ENCODE measurements around the gene PLEKHG2.
A peak's percentile ranks its signal among the peaks of the same experiment; 100 is the strongest.

PLEKHG2 gene

GRCh38 chr19:39398297-39398864, 14.1 kb upstream of the PLEKHG2 start:
- Histone ChIP-seq H2AFZ (ENCODE audit: low read depth) (no peak overlapping the region), H3K27ac (peak overlapping the region; percentile 47; the same call in 1 of the 2 replicates), H3K79me2 (ENCODE audit: insufficient read depth, low read depth) (peaks cover 4% of the 10 kb centered on the region; the same call in 1 of the 2 replicates), H3K4me1 (ENCODE audit: low read depth, poor library complexity, severe bottlenecking) (peaks cover 62% of the 10 kb centered on the region), H4K20me1 (ENCODE audit: insufficient read depth) (no peaks in the 10 kb centered on the region), H3K36me3 (ENCODE audit: insufficient read depth) (0 out of 2 replicates have a peak, but pooled peaks cover 3% of the 10 kb centered on the region), H3K4me2 (peak overlapping the region; percentile 66; the same call in 1 of the 2 replicates), H3K4me3 (IDR thresholded peaks at IDR 0.05; ENCODE audit: insufficient read depth, low read depth, low read length) (no peak overlapping the region), H3K27me3 (ENCODE audit: insufficient read depth, low read depth) (no peaks in the 10 kb centered on the region), H3K9ac (no peak overlapping the region; the same call in 1 of the 2 replicates)
- TF ChIP-seq, protein P1, sequence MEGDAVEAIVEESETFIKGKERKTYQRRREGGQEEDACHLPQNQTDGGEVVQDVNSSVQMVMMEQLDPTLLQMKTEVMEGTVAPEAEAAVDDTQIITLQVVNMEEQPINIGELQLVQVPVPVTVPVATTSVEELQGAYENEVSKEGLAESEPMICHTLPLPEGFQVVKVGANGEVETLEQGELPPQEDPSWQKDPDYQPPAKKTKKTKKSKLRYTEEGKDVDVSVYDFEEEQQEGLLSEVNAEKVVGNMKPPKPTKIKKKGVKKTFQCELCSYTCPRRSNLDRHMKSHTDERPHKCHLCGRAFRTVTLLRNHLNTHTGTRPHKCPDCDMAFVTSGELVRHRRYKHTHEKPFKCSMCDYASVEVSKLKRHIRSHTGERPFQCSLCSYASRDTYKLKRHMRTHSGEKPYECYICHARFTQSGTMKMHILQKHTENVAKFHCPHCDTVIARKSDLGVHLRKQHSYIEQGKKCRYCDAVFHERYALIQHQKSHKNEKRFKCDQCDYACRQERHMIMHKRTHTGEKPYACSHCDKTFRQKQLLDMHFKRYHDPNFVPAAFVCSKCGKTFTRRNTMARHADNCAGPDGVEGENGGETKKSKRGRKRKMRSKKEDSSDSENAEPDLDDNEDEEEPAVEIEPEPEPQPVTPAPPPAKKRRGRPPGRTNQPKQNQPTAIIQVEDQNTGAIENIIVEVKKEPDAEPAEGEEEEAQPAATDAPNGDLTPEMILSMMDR (conservative IDR thresholded peaks at IDR 0.05; ENCODE audit: low read depth, low read length) = no peak

DNA sequence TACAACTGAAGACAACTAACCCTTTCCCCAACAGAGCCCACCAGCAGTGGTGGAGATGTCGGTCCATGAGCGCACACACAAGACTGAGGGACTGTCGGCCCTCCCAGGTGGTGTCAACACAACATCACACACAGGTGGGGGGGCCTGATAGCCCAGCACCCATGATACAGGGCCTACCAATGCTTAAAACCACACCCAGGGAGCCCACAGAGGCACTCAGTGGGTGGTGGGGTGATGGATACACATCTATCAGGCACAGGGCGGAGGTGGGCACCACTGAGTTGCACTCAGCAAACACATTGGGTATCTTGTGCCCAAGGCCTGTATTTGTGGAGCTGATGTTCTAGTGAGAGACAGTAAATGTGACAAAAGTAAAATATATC, 12.8 kb upstream of the PLEKHG2 start:
- no peak overlapping the region for H2AFZ ChIP-seq (ENCODE audit: low read depth)
- no peaks in the 10 kb centered on the region for H3K27me3 ChIP-seq (ENCODE audit: insufficient read depth, low read depth)
- no peaks in the 10 kb centered on the region for H3K36me3 ChIP-seq (ENCODE audit: insufficient read depth)
- H3K4me1 ChIP-seq (ENCODE audit: low read depth, poor library complexity, severe bottlenecking) = peaks cover 75% of the 10 kb centered on the region
- no peak overlapping the region for H3K27ac ChIP-seq
- H3K4me2 ChIP-seq = no peak overlapping the region
- H3K9ac ChIP-seq = no peak overlapping the region
- no peaks in the 10 kb centered on the region for H4K20me1 ChIP-seq (ENCODE audit: insufficient read depth)
- H3K79me2 ChIP-seq (ENCODE audit: insufficient read depth, low read depth) = no peaks in the 10 kb centered on the region
- TF ChIP-seq, protein P1 (conservative IDR thresholded peaks at IDR 0.05; ENCODE audit: low read depth, low read length) = no peak
- H3K4me3 ChIP-seq (IDR thresholded peaks at IDR 0.05; ENCODE audit: insufficient read depth, low read depth, low read length) = no peak overlapping the region

DNA sequence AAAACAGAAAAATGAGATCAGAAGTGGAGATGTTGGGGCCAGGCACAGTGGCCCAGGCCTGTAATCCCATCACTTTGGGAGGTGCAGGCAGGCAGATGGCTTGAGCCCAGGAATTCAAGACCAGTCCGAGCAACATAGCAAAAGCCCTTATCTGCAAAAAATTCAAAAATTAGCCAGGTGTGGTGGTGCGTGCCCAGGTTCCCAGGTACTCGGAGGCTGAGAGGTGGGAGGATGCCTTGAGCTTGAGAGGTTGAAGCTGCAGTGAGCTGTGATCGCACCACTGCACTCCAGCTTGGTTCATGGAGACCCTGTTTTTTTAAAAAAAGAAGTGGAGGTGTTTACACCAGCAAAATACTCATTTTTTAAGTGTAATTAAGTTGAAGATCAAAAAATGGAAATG, 12.4 kb upstream of the PLEKHG2 start:
- Histone ChIP-seq H3K4me3 (IDR thresholded peaks at IDR 0.05; ENCODE audit: insufficient read depth, low read depth, low read length) (no peak overlapping the region), H3K27me3 (ENCODE audit: insufficient read depth, low read depth) (no peaks in the 10 kb centered on the region), H3K36me3 (ENCODE audit: insufficient read depth) (no peaks in the 10 kb centered on the region), H3K4me2 (no peak overlapping the region), H3K4me1 (ENCODE audit: low read depth, poor library complexity, severe bottlenecking) (peaks cover 79% of the 10 kb centered on the region), H3K79me2 (ENCODE audit: insufficient read depth, low read depth) (no peaks in the 10 kb centered on the region), H3K9ac (no peak overlapping the region), H3K27ac (no peak overlapping the region), H2AFZ (ENCODE audit: low read depth) (no peak overlapping the region), H4K20me1 (ENCODE audit: insufficient read depth) (no peaks in the 10 kb centered on the region)
- TF ChIP-seq, protein P1 (conservative IDR thresholded peaks at IDR 0.05; ENCODE audit: low read depth, low read length) = no peak

GRCh38 chr19:39401070-39401548, 11.4 kb upstream of the PLEKHG2 start:
- no peaks in the 10 kb centered on the region for H3K27me3 ChIP-seq (ENCODE audit: insufficient read depth, low read depth)
- H3K79me2 ChIP-seq (ENCODE audit: insufficient read depth, low read depth) = no peaks in the 10 kb centered on the region
- no peaks in the 10 kb centered on the region for H4K20me1 ChIP-seq (ENCODE audit: insufficient read depth)
- TF ChIP-seq, protein P1 (conservative IDR thresholded peaks at IDR 0.05; ENCODE audit: low read depth, low read length) = no peak
- peaks cover 89% of the 10 kb centered on the region for H3K4me1 ChIP-seq (ENCODE audit: low read depth, poor library complexity, severe bottlenecking)
- no peak overlapping the region; the same call in 1 of the 2 replicates for H3K9ac ChIP-seq
- H3K36me3 ChIP-seq (ENCODE audit: insufficient read depth) = no peaks in the 10 kb centered on the region
- H2AFZ ChIP-seq (ENCODE audit: low read depth) = no peak overlapping the region; the same call in 1 of the 2 replicates
- no peak overlapping the region; the same call in 1 of the 2 replicates for H3K4me2 ChIP-seq
- H3K4me3 ChIP-seq (IDR thresholded peaks at IDR 0.05; ENCODE audit: insufficient read depth, low read depth, low read length) = no peak overlapping the region
- H3K27ac ChIP-seq = peak overlapping the region; percentile 95

All from KMS-11 (cell line).